Heart right ventricle (tissue), 16 donors: ENCODE results near the gene CAST. TPM values are rescaled to one million over a fixed set of nuclear protein-coding genes. Genes with fewer than 3 reads are reported as not detected.

Experiments
- ATAC-seq, 8 donors: fragments of 200-7000 bp; cut with Tn5 transposase; one replicate each; pipeline ENCODE4 v1.9.1; 2020; ENCODE audit warnings: mild to moderate bottlenecking in 8 of 8, moderate library complexity in 8 of 8, moderate number of reproducible peaks in 1 of 8
- DNase-seq, 2 donors: peaks; one replicate each; pipeline ENCODE4 v3.0.0-alpha.2; 2020
- H3K27ac ChIP-seq, 10 donors: fragments of 200-600 bp; sonication (generic) in 2 of 10; one replicate each; pipeline versions ENCODE4 v1.5.0 to v1.8.0; 2020 to 2022; ENCODE audit warnings: mild to moderate bottlenecking in 3 of 10
- H3K27me3 ChIP-seq, 7 donors: fragments of 200-600 bp; one replicate each; pipeline ENCODE4 v1.8.0; 2021 to 2022; ENCODE audit warnings: mild to moderate bottlenecking in 2 of 7
- H3K36me3 ChIP-seq, 9 donors: fragments of 200-600 bp; sonication (generic) in 1 of 9; one replicate each; pipeline versions ENCODE4 v1.5.0 to v1.8.0; 2020 to 2022; ENCODE audit warnings: mild to moderate bottlenecking in 2 of 9
- H3K4me1 ChIP-seq, 9 donors: fragments of 200-600 bp; sonication (generic) in 1 of 9; one replicate each; pipeline versions ENCODE4 v1.5.0 to v1.8.0; 2020 to 2022; ENCODE audit warnings: mild to moderate bottlenecking in 4 of 9
- H3K4me3 ChIP-seq, 10 donors: fragments of 200-600 bp; sonication (generic) in 2 of 10; one replicate each; pipeline versions ENCODE4 v1.5.0 to v1.8.0; 2020 to 2022; ENCODE audit warnings: mild to moderate bottlenecking in 7 of 10, moderate library complexity in 2 of 10
- H3K9me3 ChIP-seq, 11 donors: fragments of 200-600 bp in 10 of 11; sonication (generic) in 2 of 11; one replicate each; pipeline versions ENCODE4 v1.5.0 to v1.8.0; 2013 to 2022; ENCODE audit warnings: mild to moderate bottlenecking in 2 of 11, control low read depth in 1 of 11, moderate library complexity in 1 of 11
- CTCF ChIP-seq, 9 donors: fragments of 200-600 bp; sonication (generic) in 2 of 9; IDR thresholded peaks; one replicate each; pipeline versions ENCODE4 v1.5.0 to v1.8.0; 2021 to 2022; ENCODE audit warnings: antibody characterized with exemption in 9 of 9, mild to moderate bottlenecking in 5 of 9, moderate library complexity in 1 of 9
- WGBS, 2 donors: extraction: QIAGEN DNeasy Blood & Tissue Kit; methylation state at CpG; one replicate each; pipeline ENCODE4 v1.1.7; 2013; ENCODE audit warnings: inconsistent platforms in 1 of 2; 5-methylcytosine and 5-hydroxymethylcytosine counted together
- intact Hi-C, 10 donors: fragments of 100-400 bp; cut with DNase I; formaldehyde crosslinking; loops; one replicate each; pipeline versions ENCODE4 v1.11.1 to v1.14.2; 2022
- polyA plus RNA-seq, 2 donors: library from polyadenylated mRNA; stranded (reverse); fragments of 200-250 nt; gene quantifications; one replicate each; pipeline ENCODE4 v1.2.3, GENCODE V29; 2013
- total RNA-seq, 10 donors: library from RNA; stranded (reverse); fragmentation: NEBNext Ultra II Directional in 3 of 10; extraction: Animal tissue kit (Norgen Biotek cat#: 25700) in 3 of 10; gene quantifications; one replicate each; pipeline versions ENCODE4 v1.2.1 to v1.2.4, GENCODE V29; 2021 to 2023
- donor health status: Arrhythmogenic right ventricular cardiomyopathy.
- donor health status: ischemic (EF 13 %, LVEDD 7.1; RV severe dilation, severe dysfunction).
- donor health status: healthy with polysubstance abuse.
- donor health status: DM: no; HTN: yes; CAD: no.
- donor health status: DM: no; HTN: no; CAD: no.
- donor health status: ischemic (EF 25% LVEDD 6.9; RV normal size, moderate dysfunction).
- donor health status: ischemic (EF 25% LVEDD 5.7; RV mildly dilated, moderate dysfunction).
- donor health status: healthy.
- donor health status: DM: yes; HTN: yes; CAD: no.
- donor health status: Ischemic cardiomyopathy.
- donor health status: ischemic (EF 35%, LVEDD 5.7; RV mildly dilated, moderate dysfunction).
- donor health status: nonischemic (EF 11% LVEDD 7.7; RV severe dilation, severe dysfunction).
- donor health status: DM: yes; HTN: yes; CAD: no.
- donor health status: PGD.
- donor health status: ischemic (EF 29% LVEDD 5.4; RV normal size, mild dysfunction).
- donor health status: nonischemic (EF 23%, LVEDD 6.1; RV moderate dilation, normal function).

The CAST gene
- total and polyA plus RNA-seq, 12 donors, result 174 to 783 (median 488) TPM

- Histone ChIP-seq H3K27ac (peak overlapping the region; percentile 0 to 80 (median 58)), H3K4me1 (peaks cover 0 to 93% (median 63%) of the 10 kb centered on the region in 9 donors), H3K27me3 (no peaks in the 10 kb centered on the region), H3K4me3 (no peak overlapping the region), H3K9me3 (no peaks in the 10 kb centered on the region), H3K36me3 (no peaks in the 10 kb centered on the region)
- intact Hi-C loops, result loop anchor here in 2 of 10 donors (5.0 to 10.0 kb wide), 2 partner anchors 36 to 852 kb away; no protein-coding TSS in a partner anchor
- no peak for TF ChIP-seq CTCF (IDR thresholded peaks at IDR 0.05)
- 67 to 70% methylated on average over 5 of the region's 5 CpGs for WGBS, 2 donors
- DNase-seq, result no peak
- peak in 1 of 8 donors; percentile 43 for ATAC-seq
Observed at GRCh38 chr5:96706433-96707111, 44.4 kb downstream of the CAST start.

- H3K4me3 ChIP-seq, result no peak overlapping the region
- H3K9me3 ChIP-seq, result no peaks in the 10 kb centered on the region
- no peak for TF ChIP-seq CTCF (IDR thresholded peaks at IDR 0.05)
- no peak for ATAC-seq
- 87 to 88% methylated on average over 4 of the region's 4 CpGs for WGBS, 2 donors
- intact Hi-C loops, result loop anchor here in 2 of 10 donors (5.0 to 10.0 kb wide), 2 partner anchors 34 to 854 kb away; no protein-coding TSS in a partner anchor
- no peaks in the 10 kb centered on the region for H3K27me3 ChIP-seq
- H3K4me1 ChIP-seq, result peaks cover 0 to 100% (median 67%) of the 10 kb centered on the region in 9 donors
- H3K27ac ChIP-seq, result peak overlapping the region; percentile 22 to 80 (median 56)
- no peaks in the 10 kb centered on the region for H3K36me3 ChIP-seq
- DNase-seq, result no peak
Observed at GRCh38 chr5:96708600-96708999, 46.4 kb downstream of the CAST start.

GRCh38 chr5:96709152-96709821 is 47.1 kb downstream of the CAST start:
- H3K27ac ChIP-seq, result peak overlapping the region; percentile 18 to 80 (median 56)
- DNase-seq, result no peak
- H3K4me3 ChIP-seq, result no peak overlapping the region
- WGBS, 2 donors, result 27 to 29% methylated on average over 3 of the region's 3 CpGs
- ATAC-seq, result peak in 6 of 8 donors; percentile 28 to 67 (median 42)
- no peaks in the 10 kb centered on the region for H3K27me3 ChIP-seq
- no peak for TF ChIP-seq CTCF (IDR thresholded peaks at IDR 0.05)
- peaks cover 0 to 100% (median 65%) of the 10 kb centered on the region in 9 donors for H3K4me1 ChIP-seq
- no peaks in the 10 kb centered on the region for H3K36me3 ChIP-seq
- no peaks in the 10 kb centered on the region for H3K9me3 ChIP-seq
- intact Hi-C loops, result loop anchor here in 2 of 10 donors (5.0 to 10.0 kb wide), 2 partner anchors 33 to 854 kb away; no protein-coding TSS in a partner anchor

GRCh38 chr5:96712100-96712746 is 50.0 kb downstream of the CAST start:
- H3K36me3 ChIP-seq, result no peaks in the 10 kb centered on the region
- H3K4me1 ChIP-seq, result peaks cover 5 to 100% (median 78%) of the 10 kb centered on the region in 9 donors
- peak overlapping the region in 8 of 10 donors; percentile 3 to 80 (median 52) for H3K27ac ChIP-seq
- no peak overlapping the region for H3K4me3 ChIP-seq
- no peak for ATAC-seq
- TF ChIP-seq CTCF (IDR thresholded peaks at IDR 0.05), result no peak
- no peaks in the 10 kb centered on the region for H3K9me3 ChIP-seq
- H3K27me3 ChIP-seq, result no peaks in the 10 kb centered on the region
- WGBS, 2 donors, result 82 to 90% methylated on average over 2 of the region's 2 CpGs
- intact Hi-C loops, result loop anchor here in 2 of 10 donors (5.0 to 10.0 kb wide), 2 partner anchors 97 to 580 kb away; no protein-coding TSS in a partner anchor
- no peak for DNase-seq
